Central memory CD8-positive, alpha-beta T cell (primary cell): ENCODE results near the gene DPPA4.

Experiments used
- ATAC-seq: fragments of 150-1000 bp; cut with Tn5 transposase; replicated peaks from 2 replicates; pipeline ENCODE4 v1.10.0; 2022; ENCODE audit warnings: mild to moderate bottlenecking, moderate FRiP score, moderate number of reproducible peaks; ENCODE audit not compliant: poor library complexity, severe bottlenecking; ENCODE audit errors: extremely low read depth
- DNase-seq, 2 donors: peaks; one replicate each; pipeline ENCODE4 v3.0.0; 2021; ENCODE audit warnings: low spot score in 2 of 2
- H3K27ac Mint-ChIP-seq: one replicate; pipeline ENCODE4 v1.8.0; 2022; ENCODE audit warnings: low read depth, mild to moderate bottlenecking, moderate library complexity, mixed read lengths
- H3K27me3 Mint-ChIP-seq: one replicate; pipeline ENCODE4 v1.8.0; 2022; ENCODE audit warnings: mixed read lengths
- H3K36me3 Mint-ChIP-seq: one replicate; pipeline ENCODE4 v1.8.0; 2022; ENCODE audit warnings: mild to moderate bottlenecking, moderate library complexity, mixed read lengths; ENCODE audit not compliant: insufficient read depth
- H3K4me1 Mint-ChIP-seq: one replicate; pipeline ENCODE4 v1.8.0; 2022; ENCODE audit warnings: mixed read lengths
- H3K4me3 Mint-ChIP-seq: one replicate; pipeline ENCODE4 v1.8.0; 2022; ENCODE audit warnings: mild to moderate bottlenecking, moderate library complexity, mixed read lengths
- H3K9me3 Mint-ChIP-seq: one replicate; pipeline ENCODE4 v1.8.0; 2022; ENCODE audit warnings: mixed read lengths

The DPPA4 gene

GRCh38 chr3:109356442-109357155, 19.3 kb upstream of the DPPA4 start:
- ATAC-seq (no peak), DNase-seq (no peak)
- Mint-ChIP-seq H3K27ac (no peak overlapping the region), H3K9me3 (no peaks in the 10 kb centered on the region), H3K36me3 (no peaks in the 10 kb centered on the region), H3K4me1 (no peaks in the 10 kb centered on the region), H3K27me3 (peaks cover 8% of the 10 kb centered on the region), H3K4me3 (no peak overlapping the region)

- DNase-seq (no peak), ATAC-seq (no peak)
- Mint-ChIP-seq H3K27me3 (peaks cover 8% of the 10 kb centered on the region), H3K4me1 (no peaks in the 10 kb centered on the region), H3K9me3 (no peaks in the 10 kb centered on the region), H3K4me3 (no peak overlapping the region), H3K27ac (no peak overlapping the region), H3K36me3 (no peaks in the 10 kb centered on the region)
Observed at GRCh38 chr3:109355625-109356441, 18.5 kb upstream of the DPPA4 start.

- Mint-ChIP-seq H3K4me3 (no peak overlapping the region), H3K27ac (no peak overlapping the region), H3K27me3 (peaks cover 8% of the 10 kb centered on the region), H3K9me3 (no peaks in the 10 kb centered on the region), H3K36me3 (no peaks in the 10 kb centered on the region), H3K4me1 (no peaks in the 10 kb centered on the region)
- ATAC-seq (no peak), DNase-seq (no peak)
Observed at GRCh38 chr3:109353057-109353456, 15.7 kb upstream of the DPPA4 start.

- Mint-ChIP-seq H3K27me3 (peaks cover 8% of the 10 kb centered on the region), H3K4me1 (no peaks in the 10 kb centered on the region), H3K4me3 (no peak overlapping the region), H3K9me3 (no peaks in the 10 kb centered on the region), H3K27ac (no peak overlapping the region), H3K36me3 (no peaks in the 10 kb centered on the region)
- no peak for DNase-seq
- ATAC-seq = no peak
Observed at GRCh38 chr3:109351231-109351630, 13.9 kb upstream of the DPPA4 start.

- Mint-ChIP-seq H3K4me3 (no peak overlapping the region), H3K9me3 (no peaks in the 10 kb centered on the region), H3K36me3 (no peaks in the 10 kb centered on the region), H3K27me3 (peaks cover under 1% of the 10 kb centered on the region), H3K27ac (no peak overlapping the region), H3K4me1 (no peaks in the 10 kb centered on the region)
- DNase-seq (no peak), ATAC-seq (no peak)
Observed at GRCh38 chr3:109346770-109347295, 9.5 kb upstream of the DPPA4 start.

- no peak for DNase-seq
- no peaks in the 10 kb centered on the region for H3K27me3 Mint-ChIP-seq
- no peak overlapping the region for H3K27ac Mint-ChIP-seq
- no peak overlapping the region for H3K4me3 Mint-ChIP-seq
- no peak for ATAC-seq
- H3K36me3 Mint-ChIP-seq = no peaks in the 10 kb centered on the region
- no peaks in the 10 kb centered on the region for H3K9me3 Mint-ChIP-seq
- no peaks in the 10 kb centered on the region for H3K4me1 Mint-ChIP-seq
Observed at GRCh38 chr3:109346099-109346498, 8.8 kb upstream of the DPPA4 start.

GRCh38 chr3:109339714-109340648, 2.6 kb upstream of the DPPA4 start:
- H3K36me3 Mint-ChIP-seq = no peaks in the 10 kb centered on the region
- no peak for DNase-seq
- no peaks in the 10 kb centered on the region for H3K9me3 Mint-ChIP-seq
- peaks cover 11% of the 10 kb centered on the region for H3K4me1 Mint-ChIP-seq
- H3K4me3 Mint-ChIP-seq = no peak overlapping the region
- H3K27ac Mint-ChIP-seq = no peak overlapping the region
- H3K27me3 Mint-ChIP-seq = peaks cover 39% of the 10 kb centered on the region
- ATAC-seq = no peak

GRCh38 chr3:109339197-109339596, 1.9 kb upstream of the DPPA4 start:
- ATAC-seq = no peak
- Mint-ChIP-seq H3K36me3 (no peaks in the 10 kb centered on the region), H3K9me3 (no peaks in the 10 kb centered on the region), H3K4me1 (peaks cover 11% of the 10 kb centered on the region), H3K4me3 (no peak overlapping the region), H3K27ac (no peak overlapping the region), H3K27me3 (peaks cover 47% of the 10 kb centered on the region)
- no peak for DNase-seq

GRCh38 chr3:109338322-109338721, 976 bp upstream of the DPPA4 start:
- ATAC-seq (no peak), DNase-seq (no peak)
- Mint-ChIP-seq H3K27ac (no peak overlapping the region), H3K27me3 (peaks cover 53% of the 10 kb centered on the region), H3K36me3 (no peaks in the 10 kb centered on the region), H3K9me3 (no peaks in the 10 kb centered on the region), H3K4me1 (peaks cover 11% of the 10 kb centered on the region), H3K4me3 (no peak overlapping the region)

- peaks cover 57% of the 10 kb centered on the region for H3K27me3 Mint-ChIP-seq
- H3K36me3 Mint-ChIP-seq = no peaks in the 10 kb centered on the region
- no peaks in the 10 kb centered on the region for H3K9me3 Mint-ChIP-seq
- no peak for ATAC-seq
- no peak overlapping the region for H3K27ac Mint-ChIP-seq
- DNase-seq = no peak
- peaks cover 11% of the 10 kb centered on the region for H3K4me1 Mint-ChIP-seq
- H3K4me3 Mint-ChIP-seq = peak overlapping the region; percentile 47
Observed at GRCh38 chr3:109336291-109336861, 970 bp downstream of the DPPA4 start.

GRCh38 chr3:109334572-109334971, 2.8 kb downstream of the DPPA4 start:
- Mint-ChIP-seq H3K36me3 (no peaks in the 10 kb centered on the region), H3K4me3 (no peak overlapping the region), H3K27ac (no peak overlapping the region), H3K4me1 (peaks cover 11% of the 10 kb centered on the region), H3K9me3 (no peaks in the 10 kb centered on the region), H3K27me3 (peaks cover 57% of the 10 kb centered on the region)
- DNase-seq = no peak
- ATAC-seq = no peak

GRCh38 chr3:109331692-109332091, 5.7 kb downstream of the DPPA4 start:
- Mint-ChIP-seq H3K4me3 (no peak overlapping the region), H3K27ac (no peak overlapping the region), H3K4me1 (peaks cover 5% of the 10 kb centered on the region), H3K36me3 (no peaks in the 10 kb centered on the region), H3K27me3 (peaks cover 35% of the 10 kb centered on the region), H3K9me3 (no peaks in the 10 kb centered on the region)
- ATAC-seq (no peak), DNase-seq (no peak)
